Activated naive CD4-positive, alpha-beta T cell treated with anti-CD3 and anti-CD28 coated beads, Interleukin-2, amount 50 U/mL, for 24 hours (primary cell): ENCODE results near the gene CAPN13.

Source experiments
- H3K27ac Mint-ChIP-seq: one replicate; pipeline ENCODE4 v1.8.0; 2021; ENCODE audit warnings: mild to moderate bottlenecking, mixed read lengths
- H3K27me3 Mint-ChIP-seq: one replicate; pipeline ENCODE4 v1.8.0; 2021; ENCODE audit warnings: mixed read lengths
- H3K36me3 Mint-ChIP-seq: one replicate; pipeline ENCODE4 v1.8.0; 2021; ENCODE audit warnings: mixed read lengths
- H3K4me1 Mint-ChIP-seq: one replicate; pipeline ENCODE4 v1.8.0; 2021; ENCODE audit warnings: mixed read lengths
- H3K4me3 Mint-ChIP-seq: one replicate; pipeline ENCODE4 v1.8.0; 2021; ENCODE audit warnings: mild to moderate bottlenecking, mixed read lengths
- H3K9me3 Mint-ChIP-seq: one replicate; pipeline ENCODE4 v1.8.0; 2021; ENCODE audit warnings: mixed read lengths

The CAPN13 gene

GRCh38 chr2:30759481-30759880 lies 47.8 kb downstream of the CAPN13 start:
- H3K9me3 Mint-ChIP-seq: no peaks in the 10 kb centered on the region
- no peak overlapping the region for H3K4me3 Mint-ChIP-seq
- no peak overlapping the region for H3K27ac Mint-ChIP-seq
- no peaks in the 10 kb centered on the region for H3K36me3 Mint-ChIP-seq
- no peaks in the 10 kb centered on the region for H3K4me1 Mint-ChIP-seq
- H3K27me3 Mint-ChIP-seq: peaks cover 4% of the 10 kb centered on the region

DNA sequence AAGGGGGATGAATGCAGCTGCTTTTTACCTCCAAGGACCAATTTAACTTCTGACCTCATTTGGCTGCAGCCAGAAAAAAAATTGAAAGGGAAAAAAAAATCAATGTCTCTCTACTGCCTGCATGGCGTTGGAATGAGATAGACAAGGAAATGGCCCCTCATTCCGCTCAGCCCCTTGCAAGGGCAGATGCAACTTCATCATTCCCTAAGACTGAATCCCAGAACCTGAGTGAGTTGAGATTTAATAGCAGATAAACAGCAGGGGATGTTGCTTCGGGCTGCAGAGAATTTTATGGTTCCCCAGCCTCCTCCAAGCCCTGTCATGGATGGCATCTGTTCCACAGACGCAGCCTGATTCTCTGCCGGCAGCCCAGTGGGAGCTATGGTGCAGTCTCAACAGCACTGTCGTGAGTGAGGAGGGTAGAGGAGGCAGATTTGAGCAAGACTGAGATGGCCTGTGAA lies 49.0 kb downstream of the CAPN13 start:
- Mint-ChIP-seq H3K27ac (no peak overlapping the region), H3K27me3 (peaks cover 4% of the 10 kb centered on the region), H3K4me3 (no peak overlapping the region), H3K4me1 (no peaks in the 10 kb centered on the region), H3K9me3 (no peaks in the 10 kb centered on the region), H3K36me3 (no peaks in the 10 kb centered on the region)

- no peak overlapping the region for H3K4me3 Mint-ChIP-seq
- no peaks in the 10 kb centered on the region for H3K36me3 Mint-ChIP-seq
- H3K9me3 Mint-ChIP-seq: no peaks in the 10 kb centered on the region
- H3K27ac Mint-ChIP-seq: no peak overlapping the region
- peaks cover 4% of the 10 kb centered on the region for H3K27me3 Mint-ChIP-seq
- no peaks in the 10 kb centered on the region for H3K4me1 Mint-ChIP-seq
Measured at GRCh38 chr2:30757749-30758148, 49.5 kb downstream of the CAPN13 start.

GRCh38 chr2:30756971-30757370 lies 50.3 kb downstream of the CAPN13 start:
- H3K9me3 Mint-ChIP-seq: no peaks in the 10 kb centered on the region
- no peak overlapping the region for H3K27ac Mint-ChIP-seq
- H3K4me1 Mint-ChIP-seq: no peaks in the 10 kb centered on the region
- peaks cover 4% of the 10 kb centered on the region for H3K27me3 Mint-ChIP-seq
- H3K36me3 Mint-ChIP-seq: no peaks in the 10 kb centered on the region
- H3K4me3 Mint-ChIP-seq: no peak overlapping the region

GRCh38 chr2:30756051-30756719 lies 51.1 kb downstream of the CAPN13 start:
- H3K27me3 Mint-ChIP-seq: peaks cover 4% of the 10 kb centered on the region
- H3K36me3 Mint-ChIP-seq: no peaks in the 10 kb centered on the region
- H3K27ac Mint-ChIP-seq: no peak overlapping the region
- H3K4me1 Mint-ChIP-seq: no peaks in the 10 kb centered on the region
- H3K4me3 Mint-ChIP-seq: no peak overlapping the region
- no peaks in the 10 kb centered on the region for H3K9me3 Mint-ChIP-seq

DNA sequence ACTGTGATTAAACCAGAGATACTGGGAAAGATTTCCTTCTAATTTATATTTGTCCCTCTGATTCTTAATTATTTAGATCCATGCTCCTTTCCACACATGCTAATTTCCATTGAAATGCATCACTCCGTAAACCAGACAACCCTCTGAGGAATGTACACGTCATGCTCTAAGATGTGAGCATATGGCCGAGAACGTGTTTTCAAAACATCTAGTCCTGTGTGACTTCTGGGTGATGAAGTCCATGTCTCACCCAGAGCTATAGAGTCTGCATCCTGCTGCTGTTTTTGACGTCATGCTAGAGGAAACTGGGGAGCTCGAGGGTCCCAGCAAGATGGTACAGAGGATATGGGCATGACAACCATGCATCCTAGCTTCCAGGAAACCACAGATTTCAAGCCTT lies 53.6 kb downstream of the CAPN13 start:
- Mint-ChIP-seq H3K27me3 (peaks cover 7% of the 10 kb centered on the region), H3K4me1 (no peaks in the 10 kb centered on the region), H3K36me3 (no peaks in the 10 kb centered on the region), H3K27ac (no peak overlapping the region), H3K4me3 (no peak overlapping the region), H3K9me3 (no peaks in the 10 kb centered on the region)

DNA sequence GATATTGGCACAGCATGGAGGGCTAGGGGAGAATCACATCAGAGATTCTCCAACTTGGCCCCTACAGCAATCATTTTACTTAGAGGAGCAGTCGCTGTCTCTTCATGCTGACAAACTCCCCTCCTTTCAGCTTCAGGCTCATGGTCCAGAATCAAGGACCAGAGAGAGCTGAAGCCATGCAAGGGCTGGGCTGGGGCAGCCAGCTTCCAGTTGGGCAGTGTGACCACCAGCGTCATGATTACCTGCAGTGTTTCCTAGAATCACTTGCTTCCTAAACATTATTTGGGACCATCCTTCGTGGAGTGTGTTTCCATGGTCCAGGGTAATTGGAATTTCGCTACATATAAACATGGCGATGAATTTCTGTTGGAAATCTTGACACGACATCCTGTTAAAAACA lies 54.4 kb downstream of the CAPN13 start:
- no peak overlapping the region for H3K27ac Mint-ChIP-seq

DNA sequence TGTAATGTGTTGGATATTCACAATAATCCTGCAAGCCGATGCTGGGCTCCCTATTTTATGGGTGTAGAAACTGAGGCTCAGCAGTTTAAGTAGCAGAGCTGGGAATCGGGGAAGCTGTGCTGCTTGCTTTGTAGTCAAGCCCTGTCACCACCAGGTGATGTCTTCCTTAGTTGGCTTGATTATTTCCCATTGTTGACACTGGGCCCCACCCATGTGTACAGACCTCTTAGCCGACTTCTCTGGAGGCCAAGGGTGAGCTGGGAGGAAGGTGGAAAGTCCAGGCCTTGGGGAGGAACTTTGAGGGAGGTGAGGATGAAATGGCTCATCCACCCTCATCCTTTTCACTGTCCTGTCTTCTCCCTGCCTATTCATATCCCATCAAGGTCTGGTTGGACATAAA lies 60.0 kb downstream of the CAPN13 start:
- no peak overlapping the region for H3K4me3 Mint-ChIP-seq
- no peaks in the 10 kb centered on the region for H3K9me3 Mint-ChIP-seq

More for the DNA sequence above, 54.4 kb downstream of the CAPN13 start:
- Mint-ChIP-seq H3K27me3 (peaks cover 8% of the 10 kb centered on the region), H3K4me3 (no peak overlapping the region), H3K36me3 (no peaks in the 10 kb centered on the region), H3K4me1 (no peaks in the 10 kb centered on the region), H3K9me3 (no peaks in the 10 kb centered on the region)

GRCh38 chr2:30744823-30745222 lies 62.4 kb downstream of the CAPN13 start:
- H3K27me3 Mint-ChIP-seq: peaks cover 2% of the 10 kb centered on the region
- H3K4me3 Mint-ChIP-seq: no peak overlapping the region
- H3K27ac Mint-ChIP-seq: no peak overlapping the region
- H3K4me1 Mint-ChIP-seq: no peaks in the 10 kb centered on the region
- H3K9me3 Mint-ChIP-seq: no peaks in the 10 kb centered on the region
- H3K36me3 Mint-ChIP-seq: no peaks in the 10 kb centered on the region

More for the DNA sequence above, 60.0 kb downstream of the CAPN13 start:
- Mint-ChIP-seq H3K36me3 (no peaks in the 10 kb centered on the region), H3K27ac (no peak overlapping the region), H3K27me3 (peaks cover 5% of the 10 kb centered on the region), H3K4me1 (no peaks in the 10 kb centered on the region)

GRCh38 chr2:30741576-30741975 lies 65.7 kb downstream of the CAPN13 start:
- H3K36me3 Mint-ChIP-seq: no peaks in the 10 kb centered on the region
- H3K27me3 Mint-ChIP-seq: no peaks in the 10 kb centered on the region
- H3K4me1 Mint-ChIP-seq: no peaks in the 10 kb centered on the region
- no peak overlapping the region for H3K4me3 Mint-ChIP-seq
- H3K27ac Mint-ChIP-seq: no peak overlapping the region
- no peaks in the 10 kb centered on the region for H3K9me3 Mint-ChIP-seq

DNA sequence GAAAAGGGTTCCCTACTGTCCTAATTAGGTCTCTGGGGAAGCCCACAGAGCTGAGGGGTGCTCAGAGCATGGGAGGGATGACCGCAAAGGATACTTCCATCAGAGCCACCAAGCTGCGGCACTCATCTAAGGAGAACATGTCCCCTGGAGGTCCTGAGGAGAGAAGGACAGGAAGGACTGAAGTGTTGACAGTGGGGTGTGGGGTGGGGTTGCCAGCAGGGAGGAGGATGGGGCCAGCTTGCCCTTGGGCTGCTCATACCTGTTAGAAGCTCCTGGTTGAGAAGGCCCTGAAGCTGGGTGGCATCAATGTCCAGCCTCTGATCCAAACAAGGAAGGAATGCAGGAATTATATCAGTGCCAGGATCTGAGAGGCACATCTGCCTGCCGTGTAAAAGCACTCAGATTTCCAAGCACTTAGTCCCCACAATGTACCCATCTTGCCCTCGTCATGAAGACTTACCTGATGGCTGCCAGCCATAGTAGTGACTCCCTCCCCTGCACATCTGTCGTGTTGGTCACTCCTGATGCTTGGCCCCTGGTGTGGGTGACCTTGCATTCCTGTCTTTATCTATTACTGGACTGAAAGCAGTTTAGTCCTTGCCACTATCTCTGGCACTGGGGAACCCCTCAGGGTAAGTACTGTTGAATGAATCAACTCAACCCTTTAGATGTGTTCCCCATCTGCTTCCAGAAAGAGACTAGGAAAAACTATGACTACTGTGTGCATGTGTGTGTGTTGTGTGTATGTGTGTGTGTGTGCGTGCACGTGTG lies 68.9 kb downstream of the CAPN13 start:
- Mint-ChIP-seq H3K27ac (no peak overlapping the region), H3K36me3 (no peaks in the 10 kb centered on the region), H3K4me1 (no peaks in the 10 kb centered on the region), H3K9me3 (no peaks in the 10 kb centered on the region), H3K27me3 (no peaks in the 10 kb centered on the region), H3K4me3 (no peak overlapping the region)

DNA sequence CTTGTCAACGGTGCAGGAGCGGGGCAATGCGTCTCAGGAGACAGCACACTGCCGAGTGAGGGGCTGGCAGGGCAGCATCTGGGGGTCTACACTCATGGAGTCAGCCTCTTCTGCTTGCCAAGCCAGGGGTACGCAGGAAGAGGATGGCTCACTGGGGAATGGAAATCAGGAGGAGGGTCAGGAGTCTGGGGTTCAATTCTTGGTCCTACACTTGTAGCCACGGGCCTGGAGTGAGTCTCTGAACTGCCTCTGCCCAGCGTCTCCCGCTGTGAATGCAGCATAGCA lies 70.0 kb downstream of the CAPN13 start:
- no peak overlapping the region for H3K27ac Mint-ChIP-seq
- H3K27me3 Mint-ChIP-seq: no peaks in the 10 kb centered on the region
- no peaks in the 10 kb centered on the region for H3K36me3 Mint-ChIP-seq
- no peaks in the 10 kb centered on the region for H3K9me3 Mint-ChIP-seq
- no peaks in the 10 kb centered on the region for H3K4me1 Mint-ChIP-seq
- H3K4me3 Mint-ChIP-seq: no peak overlapping the region

DNA sequence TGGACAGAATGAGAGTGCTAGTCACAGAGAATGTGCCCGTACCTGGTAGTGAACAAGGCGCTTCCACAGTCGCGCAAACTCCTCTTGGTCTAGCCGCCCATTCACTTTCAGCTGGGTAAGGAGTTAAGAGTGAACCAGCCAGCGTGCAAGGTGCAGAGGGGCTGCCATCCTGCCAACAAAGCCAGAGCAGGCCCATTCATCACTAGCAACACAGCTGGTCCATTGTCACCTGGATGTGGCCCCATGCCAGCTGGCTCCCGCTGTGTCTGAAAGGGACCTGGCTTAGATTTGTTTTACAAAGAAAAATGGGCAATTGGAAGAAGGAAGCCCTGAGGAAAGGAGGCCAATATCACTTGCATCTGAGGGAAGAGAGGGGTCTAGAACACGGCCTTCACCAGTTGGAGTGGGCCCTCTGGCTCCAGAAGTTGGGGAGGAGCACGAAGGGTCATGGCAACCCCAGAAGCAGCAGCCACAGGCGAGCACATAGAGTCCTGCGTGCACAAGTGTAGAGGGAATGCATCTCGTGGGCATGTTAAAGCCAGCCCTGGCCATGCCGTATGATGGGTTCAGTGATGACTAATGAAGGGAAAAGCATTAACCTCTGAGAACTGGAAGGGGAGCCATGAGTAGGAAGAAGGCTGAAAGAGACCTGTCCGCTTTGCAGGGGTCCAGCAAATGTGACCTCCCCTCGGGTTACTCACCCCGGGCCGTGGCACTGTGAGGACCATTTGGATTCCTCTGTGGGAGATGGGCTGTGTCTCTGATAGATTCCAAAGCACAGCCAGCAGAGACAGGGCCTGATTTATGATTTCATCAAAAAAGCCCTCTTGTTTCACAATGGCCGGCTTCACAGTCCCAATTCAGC lies 70.6 kb downstream of the CAPN13 start:
- Mint-ChIP-seq H3K36me3 (no peaks in the 10 kb centered on the region), H3K27me3 (no peaks in the 10 kb centered on the region), H3K27ac (no peak overlapping the region), H3K4me3 (no peak overlapping the region), H3K4me1 (no peaks in the 10 kb centered on the region), H3K9me3 (no peaks in the 10 kb centered on the region)

DNA sequence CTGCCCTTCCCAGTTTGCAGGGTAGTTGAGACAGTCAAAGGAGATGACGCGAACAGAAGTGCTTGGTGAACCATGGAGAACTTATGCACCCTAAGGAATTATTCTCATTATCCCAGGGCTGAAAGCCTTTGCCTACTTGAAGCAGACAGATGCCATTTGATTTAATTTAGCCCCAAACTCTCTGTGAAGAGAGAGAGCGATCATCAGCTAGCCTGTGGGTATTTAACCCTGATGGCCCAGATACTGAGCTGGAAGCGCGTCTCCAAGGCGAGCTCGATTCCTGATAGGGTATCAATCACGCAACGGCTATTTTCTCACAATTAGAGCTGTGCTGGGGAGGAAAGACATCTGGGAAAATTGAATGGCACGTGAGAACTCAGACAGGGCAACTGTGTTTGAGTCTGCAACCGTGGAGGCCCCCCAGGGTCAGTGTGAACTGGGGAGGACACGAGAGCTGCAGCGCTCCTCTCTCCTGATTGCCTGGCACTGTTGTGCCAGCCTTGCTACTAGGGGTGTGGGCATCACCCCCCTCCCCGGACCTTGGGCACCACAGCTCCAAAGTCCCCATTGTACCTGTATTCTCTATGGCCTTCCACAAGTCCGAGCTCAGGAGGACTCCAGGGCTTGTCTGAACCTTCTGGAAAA lies 73.2 kb downstream of the CAPN13 start:
- Mint-ChIP-seq H3K36me3 (no peaks in the 10 kb centered on the region), H3K4me1 (no peaks in the 10 kb centered on the region), H3K27me3 (no peaks in the 10 kb centered on the region), H3K9me3 (no peaks in the 10 kb centered on the region), H3K27ac (no peak overlapping the region), H3K4me3 (no peak overlapping the region)

DNA sequence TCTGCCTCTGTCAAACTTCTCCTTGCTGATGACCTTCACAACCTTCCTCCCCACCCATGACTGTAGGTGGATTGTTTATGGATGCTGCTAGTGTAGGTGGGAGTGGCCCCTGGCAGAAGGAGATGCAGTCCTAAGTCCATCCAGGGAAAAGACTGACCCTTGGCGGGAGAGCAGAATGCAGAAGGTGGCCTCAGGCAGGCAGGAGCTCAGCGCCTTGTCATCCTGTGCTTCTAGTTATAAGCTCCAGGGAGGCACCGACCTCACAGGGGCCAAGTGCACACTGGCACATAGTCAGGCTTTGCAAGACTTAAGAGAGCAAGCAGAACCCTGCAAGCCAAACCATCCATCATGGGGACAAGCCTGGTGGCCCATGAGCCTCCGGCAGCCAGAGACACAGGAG lies 74.4 kb downstream of the CAPN13 start:
- Mint-ChIP-seq H3K4me3 (no peak overlapping the region), H3K36me3 (no peaks in the 10 kb centered on the region), H3K27ac (no peak overlapping the region), H3K27me3 (no peaks in the 10 kb centered on the region), H3K9me3 (no peaks in the 10 kb centered on the region), H3K4me1 (no peaks in the 10 kb centered on the region)
